RWPE1 (cell line): ENCODE results near the gene HPS3.

Experiments
- CTCF ChIA-PET: fragments of 350-600 bp; sonication (Branson Sonifier 250); formaldehyde crosslinking; extraction: SDS; loops from one replicate; lab custom pipeline; 2021; lab: Yijun Ruan, JAX
- POLR2A ChIA-PET: fragments of 400-600 bp; formaldehyde crosslinking; extraction: SDS; loops from one replicate; lab custom pipeline; 2020; ENCODE audit warnings: antibody characterized with exemption; ENCODE audit not compliant: low non-redundant PET; lab: Yijun Ruan, JAX
- DNase-seq: peaks from one replicate; pipeline ENCODE4 v3.0.0; 2012; ENCODE audit warnings: low spot score
- H3K27ac ChIP-seq: fragments of 450-650 bp; 2 replicates; pipeline ENCODE4 v1.5.1; 2017
- TF ChIP-seq, protein P1 (sequence below): fragments of 450-650 bp; conservative IDR thresholded peaks from 2 replicates; pipeline ENCODE4 v1.5.1; 2017; ENCODE audit warnings: low read depth, mild to moderate bottlenecking

HPS3 gene

GRCh38 chr3:149142682-149143081, 13.2 kb downstream of the HPS3 start:
- TF ChIP-seq, protein P1, sequence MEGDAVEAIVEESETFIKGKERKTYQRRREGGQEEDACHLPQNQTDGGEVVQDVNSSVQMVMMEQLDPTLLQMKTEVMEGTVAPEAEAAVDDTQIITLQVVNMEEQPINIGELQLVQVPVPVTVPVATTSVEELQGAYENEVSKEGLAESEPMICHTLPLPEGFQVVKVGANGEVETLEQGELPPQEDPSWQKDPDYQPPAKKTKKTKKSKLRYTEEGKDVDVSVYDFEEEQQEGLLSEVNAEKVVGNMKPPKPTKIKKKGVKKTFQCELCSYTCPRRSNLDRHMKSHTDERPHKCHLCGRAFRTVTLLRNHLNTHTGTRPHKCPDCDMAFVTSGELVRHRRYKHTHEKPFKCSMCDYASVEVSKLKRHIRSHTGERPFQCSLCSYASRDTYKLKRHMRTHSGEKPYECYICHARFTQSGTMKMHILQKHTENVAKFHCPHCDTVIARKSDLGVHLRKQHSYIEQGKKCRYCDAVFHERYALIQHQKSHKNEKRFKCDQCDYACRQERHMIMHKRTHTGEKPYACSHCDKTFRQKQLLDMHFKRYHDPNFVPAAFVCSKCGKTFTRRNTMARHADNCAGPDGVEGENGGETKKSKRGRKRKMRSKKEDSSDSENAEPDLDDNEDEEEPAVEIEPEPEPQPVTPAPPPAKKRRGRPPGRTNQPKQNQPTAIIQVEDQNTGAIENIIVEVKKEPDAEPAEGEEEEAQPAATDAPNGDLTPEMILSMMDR, result no peak
- ChIA-PET CTCF (no interaction called here), POLR2A (no interaction called here)
- H3K27ac ChIP-seq, result no peak overlapping the region
- no peak for DNase-seq

DNA sequence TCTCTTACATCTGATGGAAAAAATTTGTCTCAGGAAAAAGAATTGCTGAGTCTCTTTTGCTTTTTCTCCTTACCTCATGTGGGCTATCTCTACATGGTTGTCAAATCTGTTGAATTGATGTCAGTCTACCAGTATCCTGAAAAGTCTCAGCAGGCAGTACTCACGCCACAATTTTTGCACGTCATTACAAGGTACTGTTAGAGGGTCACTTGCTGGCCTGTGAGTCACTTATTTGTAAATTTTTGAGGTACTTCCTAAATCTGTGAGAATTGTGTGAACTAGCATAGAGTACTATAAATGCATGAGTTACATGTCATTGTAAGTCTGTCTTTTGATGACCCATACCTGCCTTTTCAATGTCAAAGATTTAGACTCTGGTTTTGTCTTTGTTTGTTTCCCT, 15.9 kb downstream of the HPS3 start:
- no peak for DNase-seq
- CTCF ChIA-PET, result no interaction called here
- TF ChIP-seq, protein P1, result no peak
- H3K27ac ChIP-seq, result no peak overlapping the region
- POLR2A ChIA-PET, result no interaction called here

DNA sequence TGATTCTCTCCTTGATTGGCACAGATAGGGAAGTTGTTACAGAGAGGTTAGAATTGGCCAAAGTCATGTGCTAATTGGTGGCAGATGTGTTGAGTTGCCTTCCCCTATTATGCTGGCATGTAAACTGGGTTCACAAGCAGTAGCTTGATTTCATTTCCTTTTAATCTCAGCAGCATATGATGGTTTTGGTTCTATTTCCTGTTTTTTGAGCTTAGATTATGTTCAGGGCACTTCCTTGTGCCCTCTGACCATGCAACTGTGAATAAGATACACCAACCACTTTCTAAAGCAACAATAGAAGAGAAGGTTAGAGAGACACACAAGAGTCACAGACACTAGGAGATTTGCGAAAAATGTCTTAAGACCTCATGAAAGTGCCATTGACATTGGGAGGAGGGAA, 16.5 kb downstream of the HPS3 start:
- no peak overlapping the region for H3K27ac ChIP-seq
- POLR2A ChIA-PET, result no interaction called here
- TF ChIP-seq, protein P1, result no peak
- no peak for DNase-seq
- CTCF ChIA-PET, result interaction anchor here (0.6 to 0.7 kb wide), 2 partner anchors 144 to 286 kb away, joined by 3 to 5 read pairs; no protein-coding TSS in a partner anchor

DNA sequence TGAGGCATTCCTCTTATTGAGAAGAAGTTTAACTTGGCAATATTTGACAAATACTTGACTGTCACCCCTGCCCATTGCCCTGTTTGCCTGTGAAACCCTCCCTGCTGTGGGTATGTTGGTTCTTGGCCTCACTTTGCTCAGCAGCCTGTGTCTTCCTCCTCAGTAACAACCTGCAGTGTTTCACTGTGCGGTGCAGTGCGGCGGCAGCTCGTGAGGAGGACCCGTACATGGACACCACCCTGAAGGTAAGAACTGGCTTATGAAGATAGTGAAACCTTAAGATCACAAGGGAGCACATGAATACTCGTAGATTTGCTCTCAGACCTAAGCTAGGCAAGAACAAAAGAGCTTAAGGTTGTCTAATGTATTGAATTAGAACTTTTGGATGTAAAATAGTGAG, 21.0 kb downstream of the HPS3 start:
- POLR2A ChIA-PET, result no interaction called here
- DNase-seq, result no peak
- H3K27ac ChIP-seq, result no peak overlapping the region
- TF ChIP-seq, protein P1, result no peak
- CTCF ChIA-PET, result no interaction called here

GRCh38 chr3:149151843-149152242, 22.4 kb downstream of the HPS3 start:
- ChIA-PET CTCF (no interaction called here), POLR2A (no interaction called here)
- TF ChIP-seq, protein P1, result no peak
- no peak for DNase-seq
- no peak overlapping the region for H3K27ac ChIP-seq

DNA sequence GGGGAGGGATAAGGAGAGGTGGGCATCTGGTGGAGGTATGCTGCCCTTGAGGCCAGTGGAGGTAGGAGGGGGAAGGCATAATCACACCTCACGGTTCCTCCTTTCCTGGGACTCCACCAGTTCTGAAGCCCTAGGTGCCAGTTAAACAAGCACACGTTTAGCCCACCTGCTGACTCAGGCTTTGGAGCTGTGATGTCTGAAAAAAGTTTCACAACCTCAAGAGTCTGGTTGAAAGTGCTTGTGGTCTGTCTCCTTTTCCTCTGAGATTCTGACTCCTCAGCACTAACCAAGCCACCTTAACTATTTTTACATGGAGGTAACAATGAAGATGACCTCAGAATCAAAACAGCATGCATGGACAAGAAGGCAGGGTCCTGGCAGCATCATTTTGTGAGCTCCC, 23.0 kb downstream of the HPS3 start:
- ChIA-PET CTCF (no interaction called here), POLR2A (no interaction called here)
- H3K27ac ChIP-seq, result no peak overlapping the region
- TF ChIP-seq, protein P1, result no peak
- no peak for DNase-seq

- TF ChIP-seq, protein P1, result no peak
- ChIA-PET POLR2A (no interaction called here), CTCF (no interaction called here)
- no peak overlapping the region for H3K27ac ChIP-seq
- no peak for DNase-seq
Observed at GRCh38 chr3:149153402-149153801, 24.0 kb downstream of the HPS3 start.
